Adrenal gland (tissue), 5 donors: Measurements from ENCODE around the gene BTBD7.

ENCODE experiments used
- POLR2A ChIP-seq, 2 donors: fragments of 450-650 bp; IDR thresholded peaks; one replicate each; pipeline ENCODE4 v1.6.1; 2017; ENCODE audit warnings: antibody characterized with exemption in 2 of 2, mild to moderate bottlenecking in 2 of 2, moderate library complexity in 1 of 2
- TF ChIP-seq, protein P1 (sequence below), 6 experiments: fragments of 450-650 bp in 4 of 6; fragments of 200-600 bp in 2 of 6; sonication (generic) in 1 of 6; IDR thresholded peaks; 1 replicate in 5 of 6; 2 replicates in 1 of 6; pipeline versions ENCODE4 v1.5.1 to v1.8.0; 2016 to 2021; ENCODE audit warnings: antibody characterized with exemption in 6 of 6, mild to moderate bottlenecking in 2 of 6, moderate library complexity in 1 of 6
- donor health status: DM: no; HTN: no; CAD: no.

DNA sequence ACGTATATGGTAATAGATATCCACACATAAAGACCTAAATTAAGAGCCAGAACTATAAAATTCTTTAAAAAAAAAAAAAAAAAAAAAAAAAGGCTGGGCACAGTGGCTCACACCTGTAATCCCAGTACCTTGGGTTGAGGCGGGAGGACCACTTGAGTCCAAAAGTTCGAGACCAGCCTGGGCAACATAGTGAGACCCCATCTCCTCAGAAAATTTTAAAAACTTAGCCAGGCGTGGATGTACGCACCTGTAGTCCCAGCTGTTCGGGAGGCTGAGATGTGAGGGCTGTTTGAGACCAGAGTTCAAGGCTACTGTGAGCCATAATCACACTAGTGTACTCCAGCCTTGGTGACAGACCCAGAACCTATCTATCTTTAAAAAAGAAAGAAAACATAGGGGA lies 4.3 kb downstream of the BTBD7 start:
- TF ChIP-seq POLR2A (IDR thresholded peaks at IDR 0.05): no peak
- TF ChIP-seq, protein P1, sequence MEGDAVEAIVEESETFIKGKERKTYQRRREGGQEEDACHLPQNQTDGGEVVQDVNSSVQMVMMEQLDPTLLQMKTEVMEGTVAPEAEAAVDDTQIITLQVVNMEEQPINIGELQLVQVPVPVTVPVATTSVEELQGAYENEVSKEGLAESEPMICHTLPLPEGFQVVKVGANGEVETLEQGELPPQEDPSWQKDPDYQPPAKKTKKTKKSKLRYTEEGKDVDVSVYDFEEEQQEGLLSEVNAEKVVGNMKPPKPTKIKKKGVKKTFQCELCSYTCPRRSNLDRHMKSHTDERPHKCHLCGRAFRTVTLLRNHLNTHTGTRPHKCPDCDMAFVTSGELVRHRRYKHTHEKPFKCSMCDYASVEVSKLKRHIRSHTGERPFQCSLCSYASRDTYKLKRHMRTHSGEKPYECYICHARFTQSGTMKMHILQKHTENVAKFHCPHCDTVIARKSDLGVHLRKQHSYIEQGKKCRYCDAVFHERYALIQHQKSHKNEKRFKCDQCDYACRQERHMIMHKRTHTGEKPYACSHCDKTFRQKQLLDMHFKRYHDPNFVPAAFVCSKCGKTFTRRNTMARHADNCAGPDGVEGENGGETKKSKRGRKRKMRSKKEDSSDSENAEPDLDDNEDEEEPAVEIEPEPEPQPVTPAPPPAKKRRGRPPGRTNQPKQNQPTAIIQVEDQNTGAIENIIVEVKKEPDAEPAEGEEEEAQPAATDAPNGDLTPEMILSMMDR (IDR thresholded peaks at IDR 0.05): no peak
